D341Med (cell line): ENCODE results near the gene ZIC5.

Experiments
- DNase-seq: peaks from one replicate; pipeline ENCODE4 v3.0.0; 2012; ENCODE audit warnings: low spot score

The ZIC5 gene

GRCh38 chr13:99975626-99976025, 4.1 kb upstream of the ZIC5 start:
- no peak for DNase-seq

- no peak for DNase-seq
Observed at GRCh38 chr13:99974939-99975561, 3.5 kb upstream of the ZIC5 start.

GRCh38 chr13:99974296-99974938, 2.9 kb upstream of the ZIC5 start:
- no peak for DNase-seq

GRCh38 chr13:99973808-99974185, 2.2 kb upstream of the ZIC5 start:
- DNase-seq, result no peak

DNA sequence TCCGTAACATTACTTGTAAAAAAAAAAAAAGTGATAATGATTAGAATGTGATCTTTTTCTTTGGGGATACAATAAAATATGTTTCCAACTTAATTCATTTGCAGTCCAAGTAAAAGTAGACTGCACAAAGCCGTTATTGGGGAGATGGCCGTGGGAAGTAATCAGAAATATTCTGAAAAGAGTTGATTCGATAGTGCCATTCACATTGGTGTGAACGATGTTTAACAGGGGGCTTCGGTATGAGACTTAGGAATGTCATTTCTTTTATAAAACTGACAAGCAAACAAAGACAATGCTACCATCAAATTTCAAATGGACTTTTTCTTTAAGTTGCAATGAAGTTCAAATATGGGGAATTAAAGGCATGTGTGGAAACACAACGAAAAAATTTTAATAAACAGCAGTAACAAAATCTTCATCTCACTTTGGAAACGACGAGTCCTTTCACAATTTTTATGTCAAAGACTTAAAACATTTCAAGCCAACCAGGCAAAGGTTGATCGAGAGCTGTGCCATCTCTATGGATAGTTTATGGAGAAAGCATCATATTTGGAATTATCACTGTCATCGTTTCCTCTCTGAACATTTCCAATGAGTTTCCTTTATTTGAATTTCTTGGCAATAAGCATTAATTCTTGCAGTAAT, 1.7 kb upstream of the ZIC5 start:
- DNase-seq, result no peak

- DNase-seq, result no peak
Observed at GRCh38 chr13:99972190-99972731, 694 bp upstream of the ZIC5 start.

DNA sequence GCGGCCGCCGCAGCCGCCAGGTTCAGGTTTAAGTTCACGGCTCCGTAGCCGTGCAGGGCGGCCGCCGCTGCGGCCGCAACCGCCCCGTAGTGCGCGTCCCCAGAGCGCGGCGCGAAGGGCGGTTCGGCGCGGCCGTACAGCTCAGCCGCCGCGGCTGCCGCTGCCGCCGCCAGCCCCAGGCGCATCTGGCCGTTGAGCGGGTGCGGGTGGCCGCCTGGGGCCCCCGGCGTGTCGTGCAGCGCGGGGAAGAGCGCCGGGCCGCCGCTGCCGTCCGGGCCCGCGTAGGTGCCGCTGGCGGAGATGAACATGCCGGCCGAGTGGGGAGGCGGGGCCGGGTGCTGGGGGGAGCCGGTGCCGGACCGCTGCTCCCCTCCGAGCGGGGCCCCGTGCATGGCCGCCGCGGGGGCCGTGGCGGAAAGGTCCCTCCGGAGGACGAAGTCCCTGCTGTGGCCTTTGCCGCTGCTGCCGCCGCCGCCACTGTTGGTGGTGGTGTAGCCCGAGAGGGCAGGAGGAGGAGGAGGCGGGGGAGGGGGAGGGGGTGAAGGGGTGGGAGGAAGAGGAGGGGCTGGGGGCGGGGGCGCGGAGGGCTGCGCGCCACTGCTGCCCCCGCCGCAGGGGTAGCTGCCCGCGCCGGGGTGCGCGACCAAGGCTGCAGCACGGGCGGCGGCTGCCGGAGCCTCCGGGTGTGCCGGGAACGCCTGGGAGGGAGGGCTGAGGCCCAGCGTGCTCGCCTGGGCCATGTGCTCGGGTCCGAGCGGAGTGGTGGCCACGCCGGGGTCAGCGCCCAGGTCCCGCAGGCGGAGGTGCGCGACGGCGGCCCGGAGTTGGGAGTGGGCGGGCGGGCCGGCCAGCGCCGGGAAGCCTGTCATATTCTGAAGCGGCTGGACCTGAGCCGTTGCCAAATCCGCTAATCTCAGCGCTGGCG, 654 bp downstream of the ZIC5 start:
- DNase-seq, result peak; percentile 71

DNA sequence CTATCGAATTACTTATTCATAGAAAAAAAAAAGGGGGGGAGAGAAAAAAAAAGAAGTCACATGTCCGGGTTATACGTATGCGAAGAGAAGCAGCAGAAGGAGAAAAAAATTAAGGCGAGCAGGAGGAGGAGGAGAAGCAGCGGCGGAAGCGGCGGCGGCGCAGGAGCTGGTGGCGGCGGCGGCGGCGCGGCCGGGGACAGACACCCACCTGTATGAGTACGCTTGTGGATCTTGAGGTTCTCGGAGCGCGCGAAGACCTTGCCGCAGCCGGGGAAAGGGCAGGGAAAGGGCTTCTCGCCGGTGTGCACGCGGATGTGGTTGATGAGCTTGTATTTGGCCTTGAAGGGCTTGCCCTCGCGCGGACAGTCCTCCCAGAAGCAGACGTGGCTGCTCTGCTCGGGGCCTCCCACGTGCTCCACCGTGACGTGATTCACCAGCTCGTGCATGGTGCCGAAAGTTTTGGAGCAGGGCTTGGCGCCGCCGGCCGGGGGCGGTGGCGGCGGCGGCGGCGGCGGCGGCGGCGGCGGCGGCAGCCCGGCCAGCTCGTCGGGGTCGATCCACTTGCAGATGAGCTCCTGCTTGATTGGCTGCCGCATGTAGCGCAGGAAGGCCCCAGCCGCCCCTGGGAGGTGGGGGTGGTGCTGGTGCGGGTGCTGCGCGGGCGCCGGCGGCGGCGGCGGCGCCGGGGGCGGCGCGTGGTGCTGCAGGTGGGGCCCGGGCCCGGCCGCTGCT, 1.5 kb downstream of the ZIC5 start:
- DNase-seq, result peak; percentile 75

DNA sequence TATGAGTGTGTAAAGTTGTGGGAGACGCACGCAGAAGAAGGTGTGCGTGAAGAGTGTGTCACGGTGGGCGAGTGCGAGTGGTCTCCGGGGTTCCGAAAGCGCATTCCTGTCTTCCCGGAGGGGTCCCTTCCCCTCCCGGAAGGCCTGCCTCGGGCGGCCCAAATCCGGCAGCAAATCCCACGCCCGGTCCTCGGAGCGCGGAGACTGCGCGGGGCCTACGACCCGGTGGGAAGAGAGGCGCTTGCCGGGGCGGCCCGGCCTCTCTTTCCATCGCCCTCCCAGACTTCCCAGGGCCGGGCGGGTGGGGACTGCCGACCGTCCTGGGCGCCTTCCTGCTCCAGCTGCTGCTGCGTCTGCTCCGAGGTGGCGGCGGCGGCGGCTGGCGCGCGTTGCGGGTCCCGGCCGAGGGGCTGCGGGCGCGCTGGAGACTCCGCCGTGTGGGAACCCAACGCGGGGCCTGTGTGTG, 2.1 kb downstream of the ZIC5 start:
- DNase-seq, result peak; percentile 59

GRCh38 chr13:99968521-99969452, 2.8 kb downstream of the ZIC5 start:
- peak; percentile 75 for DNase-seq

DNA sequence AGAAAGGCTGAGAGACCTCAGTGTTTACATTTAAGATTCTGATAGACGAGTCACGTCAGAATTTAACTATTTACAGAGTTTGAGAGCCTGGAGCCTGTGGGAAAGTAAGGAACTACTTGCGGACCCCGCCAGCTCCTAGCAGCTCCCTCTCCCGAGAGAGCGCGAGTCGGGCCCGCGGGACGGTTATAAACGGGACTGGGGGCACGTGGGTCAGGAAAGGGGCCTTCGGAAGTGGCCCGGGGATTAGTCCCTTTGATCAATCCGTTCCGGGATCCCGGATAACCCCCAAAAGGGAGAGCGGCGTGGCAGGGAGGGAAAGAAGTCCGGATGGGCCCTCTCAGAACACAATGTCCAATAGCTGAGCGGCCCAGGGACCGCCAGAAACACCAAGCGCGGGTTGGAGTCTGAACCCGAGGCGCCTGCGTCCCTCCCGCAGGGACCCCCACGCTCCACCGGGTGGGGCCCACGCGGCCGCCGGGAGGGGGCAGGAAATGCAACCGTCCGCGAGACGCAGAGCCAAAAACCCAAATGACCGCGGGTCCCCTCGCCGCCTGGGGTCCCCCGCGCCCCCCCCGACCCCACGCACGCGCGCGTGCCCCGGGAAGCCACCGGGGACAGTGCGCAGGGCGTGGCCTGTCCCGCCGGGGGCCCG, 3.6 kb downstream of the ZIC5 start:
- DNase-seq, result no peak

DNA sequence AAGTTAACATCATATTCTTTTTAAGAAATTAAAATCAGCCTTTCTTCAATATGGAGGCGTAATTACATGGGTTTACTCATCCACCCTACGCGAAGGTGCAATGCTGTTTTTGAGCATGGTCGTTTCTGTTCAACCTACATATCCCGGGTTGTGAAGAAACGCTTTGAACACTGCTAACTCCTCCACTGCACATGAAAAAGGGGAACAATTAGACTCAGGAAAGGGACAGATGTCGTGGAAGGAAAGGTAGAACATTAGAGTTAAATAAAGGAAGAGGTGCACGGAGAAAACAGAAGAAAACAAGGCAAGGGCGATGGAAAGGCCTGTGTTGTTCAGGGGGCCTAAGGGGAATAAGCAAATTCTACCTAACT, 4.1 kb downstream of the ZIC5 start:
- DNase-seq, result no peak

DNA sequence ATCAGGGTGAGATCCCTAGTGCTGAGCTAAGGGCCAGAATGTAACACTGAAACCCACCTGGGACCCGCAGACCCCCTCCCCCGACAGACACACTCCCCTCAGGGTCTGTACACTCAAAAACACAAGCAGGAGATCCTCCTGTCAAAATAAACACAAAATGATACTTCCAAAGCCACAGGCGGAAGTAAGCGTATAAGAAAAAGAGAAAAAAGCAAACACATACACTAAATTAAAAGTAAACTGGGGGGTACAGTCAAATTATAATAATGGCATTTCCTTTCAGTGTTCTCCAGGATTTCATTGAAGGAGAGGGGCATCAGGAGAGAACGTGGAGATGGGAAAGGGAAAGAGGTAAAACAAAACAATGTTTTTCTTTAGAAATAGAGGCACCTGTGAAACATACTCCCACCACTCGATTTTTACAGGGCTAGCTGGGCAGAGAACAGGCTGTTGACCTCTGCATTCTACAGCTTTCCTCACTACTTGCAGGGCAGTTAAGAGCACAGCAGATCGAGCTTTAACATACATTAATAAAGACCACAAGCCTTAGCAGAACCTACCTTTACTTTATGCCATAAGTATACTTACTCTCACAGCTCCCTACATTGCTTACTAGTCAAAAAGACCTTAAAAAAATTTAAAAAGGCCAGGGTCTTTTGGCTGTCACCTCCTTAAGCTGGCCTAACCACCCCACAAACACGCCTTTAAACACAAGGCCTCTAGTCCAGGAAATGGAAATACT, 5.3 kb downstream of the ZIC5 start:
- no peak for DNase-seq

DNA sequence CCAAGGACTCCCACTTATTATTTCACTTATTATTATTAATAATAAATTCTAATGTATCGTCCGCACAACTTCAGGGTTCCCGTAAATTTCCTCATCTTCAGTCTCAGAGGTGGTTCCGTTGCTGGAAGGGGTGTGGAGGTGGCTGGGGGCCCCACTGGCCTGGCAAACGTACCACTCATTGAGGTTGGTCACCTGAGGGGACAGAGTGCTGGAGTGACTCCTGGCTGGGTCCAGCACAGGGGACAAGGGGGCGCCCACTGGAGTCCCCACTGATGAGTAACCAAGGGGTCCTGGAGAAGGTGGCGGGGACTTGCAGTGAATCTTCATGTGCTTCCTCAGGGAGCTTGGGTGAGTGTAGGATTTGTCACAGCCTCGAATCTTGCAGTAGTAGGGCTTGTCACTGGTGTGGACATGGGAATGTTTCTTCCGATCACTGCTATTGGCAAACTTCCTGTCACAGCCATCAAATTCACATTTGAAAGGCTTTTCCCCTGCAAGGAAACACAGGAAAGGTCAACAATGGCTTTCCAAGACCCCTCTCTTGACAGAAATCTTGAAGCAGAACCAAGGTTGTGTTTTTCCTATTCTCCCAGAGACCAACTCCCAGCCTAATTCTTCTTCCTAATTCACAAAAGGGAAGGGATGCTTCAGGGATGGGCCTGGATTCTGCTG, 6.1 kb downstream of the ZIC5 start:
- no peak for DNase-seq

DNA sequence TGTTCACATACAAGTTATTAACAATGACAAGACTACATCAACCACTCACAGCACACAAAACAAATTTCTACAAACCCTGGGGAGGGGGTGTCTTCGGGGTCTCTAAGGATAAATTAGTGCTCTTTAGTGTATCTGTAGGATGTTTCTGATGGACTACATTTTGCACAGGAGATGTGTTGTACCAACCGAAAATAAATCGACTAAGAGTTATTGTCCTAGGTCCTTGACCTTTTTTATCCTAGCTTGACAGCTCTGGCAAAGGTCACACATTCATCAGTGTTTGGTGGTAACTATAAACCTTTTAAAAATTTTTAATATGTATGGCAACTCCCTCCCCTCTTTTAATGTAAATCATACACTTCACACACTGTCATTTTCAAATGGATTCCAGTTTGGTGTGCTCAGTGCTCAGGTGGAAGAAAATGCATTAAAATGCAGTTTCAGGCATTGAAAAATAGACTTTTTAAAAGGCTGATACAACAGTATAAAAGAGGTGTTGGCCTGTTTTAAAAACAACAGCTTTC, 7.7 kb downstream of the ZIC5 start:
- DNase-seq, result no peak

GRCh38 chr13:99962242-99962641, 9.3 kb downstream of the ZIC5 start:
- DNase-seq, result no peak

DNA sequence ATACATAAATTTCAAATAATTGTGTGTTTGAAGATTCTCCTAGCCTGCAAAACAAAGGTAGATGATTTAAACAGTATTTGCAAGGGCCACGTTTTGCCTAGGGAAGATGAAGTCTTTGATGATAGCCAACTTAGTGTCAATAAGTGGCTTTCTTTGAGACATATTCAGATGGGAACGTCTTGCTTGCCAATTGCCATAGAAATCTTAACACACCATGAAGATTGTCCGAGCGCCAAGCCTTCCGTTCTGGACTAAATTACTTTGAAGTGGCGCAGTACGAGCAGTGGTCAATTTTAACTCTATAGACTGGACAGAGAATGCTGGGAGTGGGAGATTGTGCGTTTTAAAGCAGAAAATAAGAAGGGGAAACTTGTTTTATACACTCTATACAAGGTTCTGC, 9.9 kb downstream of the ZIC5 start:
- DNase-seq, result no peak

DNA sequence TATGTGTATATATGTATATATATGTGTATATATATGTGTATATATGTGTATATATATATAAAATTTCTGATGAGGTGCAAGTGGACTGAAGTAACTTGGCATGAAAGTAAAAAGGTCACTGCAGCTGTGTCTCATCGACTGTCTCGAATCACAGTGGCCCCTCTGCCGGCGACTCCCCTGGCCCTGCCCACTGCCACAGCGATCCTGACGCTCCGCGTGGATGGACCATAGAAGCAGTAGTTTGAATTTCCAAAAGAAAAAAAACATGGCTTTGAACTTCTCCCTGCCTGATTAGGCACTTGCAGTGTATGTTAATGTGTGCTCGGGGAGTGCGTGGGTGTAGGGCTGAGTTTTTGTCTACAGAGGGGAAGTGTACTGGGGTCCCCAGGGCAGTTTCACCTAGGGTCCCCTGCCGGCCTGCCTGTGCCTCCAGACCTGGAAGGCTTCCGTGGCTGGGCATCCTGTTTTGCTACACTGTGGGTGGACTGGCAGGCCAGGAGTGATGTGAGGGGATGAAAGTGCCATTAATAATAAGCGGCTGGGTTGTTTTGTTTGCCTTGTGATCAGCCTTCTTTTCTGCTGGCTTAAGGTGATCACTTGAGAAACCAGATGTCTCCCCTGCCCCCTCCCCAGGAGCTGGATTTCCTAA, 10.8 kb downstream of the ZIC5 start:
- DNase-seq, result no peak
